Liver (tissue), 3 donors: ENCODE data around the gene RNF215.

Source experiments
- CTCF ChIP-seq: fragments of 150-350 bp; IDR thresholded peaks from 2 replicates; pipeline ENCODE4 v1.5.1; 2017; ENCODE audit warnings: improper control_type of control experiment, low read depth, low read length; ENCODE audit not compliant: missing input control
- JUND ChIP-seq, 2 donors: IDR thresholded peaks; 2 replicates each; pipeline ENCODE4 v1.6.1; 2016; ENCODE audit warnings: antibody characterized with exemption in 2 of 2
- donor health status: healthy.
- donor health status: healthy.

GRCh38 chr22:30370641-30371230, 16.5 kb downstream of the RNF215 start:
- TF ChIP-seq JUND (IDR thresholded peaks at IDR 0.05): no peak
- no peak for TF ChIP-seq CTCF
